CD4-positive, alpha-beta T cell treated with Interleukin-2 at 100 ng/mL for 4 hours (primary cell): ENCODE data around the gene PRICKLE1.
"Not testable (repeated sequence)": the region's sequence is repeated elsewhere in the genome, so short reads cannot be mapped to it uniquely, and the experiment has no call there.

Experiments used
- DNase-seq: peaks from one replicate; pipeline ENCODE4 v3.0.0-alpha.2; 2020; ENCODE audit warnings: low spot score

Gene PRICKLE1

GRCh38 chr12:42556917-42557316 is 32.6 kb downstream of the PRICKLE1 start:
- no peak for DNase-seq

- DNase-seq: no peak
Observed at GRCh38 chr12:42552822-42553221, 36.7 kb downstream of the PRICKLE1 start.

DNA sequence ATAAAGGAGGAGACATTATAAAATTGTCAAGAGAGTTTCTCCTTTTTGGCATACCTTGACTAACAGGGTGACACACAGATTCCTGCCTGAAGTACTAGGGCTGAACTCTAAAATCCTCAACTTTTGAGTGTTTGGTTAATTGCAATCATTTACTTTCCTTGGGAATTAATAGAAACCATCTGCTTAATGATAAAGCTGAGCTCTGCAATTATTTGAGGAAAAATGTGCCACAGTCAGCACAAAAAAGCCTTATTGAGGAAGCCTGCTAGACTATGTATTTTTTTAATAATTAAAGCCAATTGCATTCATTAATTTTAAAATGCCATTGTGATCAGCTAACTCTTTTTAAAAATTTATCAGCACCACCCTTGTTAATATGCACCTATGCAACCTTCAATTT is 38.7 kb downstream of the PRICKLE1 start:
- DNase-seq: no peak

GRCh38 chr12:42546709-42547108 is 42.8 kb downstream of the PRICKLE1 start:
- no peak for DNase-seq

DNA sequence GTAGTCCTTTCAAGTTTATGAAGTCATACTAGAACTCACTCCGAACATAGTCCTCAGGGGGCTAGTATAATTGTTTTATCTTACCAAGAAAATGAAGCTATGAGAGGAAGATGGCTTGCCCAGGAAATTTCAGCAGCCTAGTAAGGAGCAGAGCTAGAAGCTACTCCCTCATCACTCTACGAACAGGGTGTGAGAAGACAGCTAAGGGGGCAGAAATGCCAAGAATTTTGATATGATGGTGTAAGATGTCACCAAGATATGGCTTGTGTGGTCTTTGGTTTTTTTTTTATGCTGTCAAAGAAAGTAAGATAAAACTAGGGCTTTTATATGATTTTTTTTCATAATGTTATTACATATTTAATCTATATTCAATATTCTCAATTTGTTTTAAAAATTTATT is 47.6 kb downstream of the PRICKLE1 start:
- DNase-seq: no peak

DNA sequence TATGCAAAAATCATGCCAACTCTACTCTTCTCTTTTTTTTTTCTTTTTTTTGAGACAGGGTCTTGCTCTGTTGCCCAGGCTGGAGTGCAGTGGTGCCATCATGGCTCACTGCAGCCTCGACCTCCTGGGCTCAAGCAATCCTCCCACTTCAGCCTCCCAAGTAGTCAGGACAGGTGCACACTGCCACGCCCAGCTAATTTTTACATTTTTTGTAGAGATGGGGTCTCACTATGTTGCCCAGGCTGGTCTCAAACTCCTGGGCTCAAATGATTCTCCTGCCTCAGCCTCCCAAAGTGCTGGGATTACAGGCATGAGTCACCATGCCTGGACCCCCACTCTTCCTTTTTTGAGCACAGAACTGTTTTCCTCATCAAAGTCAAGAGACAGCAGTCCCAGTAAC is 48.2 kb downstream of the PRICKLE1 start:
- DNase-seq: not testable (repeated sequence)

DNA sequence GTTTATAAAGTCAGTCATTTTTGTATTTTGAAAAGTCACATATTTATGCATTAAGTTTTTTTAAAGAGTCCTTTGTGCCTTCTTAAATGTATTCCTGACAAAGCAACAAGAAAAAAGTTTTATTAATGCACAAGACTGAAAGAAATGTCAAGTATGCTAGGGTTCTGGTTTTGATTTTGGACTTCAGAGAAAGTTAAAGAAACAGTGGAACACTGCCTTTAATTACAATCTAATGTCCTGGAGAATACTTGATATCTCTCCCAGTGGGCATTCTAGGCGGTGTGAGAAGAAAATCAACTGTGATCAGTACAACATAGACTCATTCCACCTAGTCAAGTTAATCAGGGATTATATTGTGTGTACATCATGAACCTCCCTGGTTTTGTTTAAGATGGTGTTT is 49.9 kb downstream of the PRICKLE1 start:
- no peak for DNase-seq

GRCh38 chr12:42538203-42538602 is 51.3 kb downstream of the PRICKLE1 start:
- DNase-seq: no peak

- no peak for DNase-seq
Observed at GRCh38 chr12:42534184-42534838, 55.2 kb downstream of the PRICKLE1 start.

- no peak for DNase-seq
Observed at GRCh38 chr12:42530284-42530683, 59.3 kb downstream of the PRICKLE1 start.

DNA sequence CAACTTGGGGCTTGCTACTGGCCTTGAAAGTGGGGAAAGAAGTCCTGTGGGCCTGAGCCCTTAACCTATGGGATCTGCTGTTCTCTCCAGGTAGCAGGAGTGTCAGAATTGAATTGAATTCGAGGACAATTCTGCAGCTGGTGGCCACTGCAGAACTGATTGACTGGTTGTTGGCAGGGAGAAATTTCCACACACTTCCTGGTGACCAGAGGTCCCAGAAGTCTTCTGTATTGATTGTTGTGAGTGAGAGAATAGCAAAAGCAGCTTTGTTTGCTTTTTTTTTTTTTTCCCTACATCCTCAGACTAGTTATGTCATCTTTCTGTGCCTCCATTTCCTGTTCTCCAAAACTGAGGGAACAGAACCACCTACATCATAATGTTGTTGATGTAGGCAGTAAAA is 64.1 kb downstream of the PRICKLE1 start:
- no peak for DNase-seq

- no peak for DNase-seq
Observed at GRCh38 chr12:42524716-42525115, 64.8 kb downstream of the PRICKLE1 start.

DNA sequence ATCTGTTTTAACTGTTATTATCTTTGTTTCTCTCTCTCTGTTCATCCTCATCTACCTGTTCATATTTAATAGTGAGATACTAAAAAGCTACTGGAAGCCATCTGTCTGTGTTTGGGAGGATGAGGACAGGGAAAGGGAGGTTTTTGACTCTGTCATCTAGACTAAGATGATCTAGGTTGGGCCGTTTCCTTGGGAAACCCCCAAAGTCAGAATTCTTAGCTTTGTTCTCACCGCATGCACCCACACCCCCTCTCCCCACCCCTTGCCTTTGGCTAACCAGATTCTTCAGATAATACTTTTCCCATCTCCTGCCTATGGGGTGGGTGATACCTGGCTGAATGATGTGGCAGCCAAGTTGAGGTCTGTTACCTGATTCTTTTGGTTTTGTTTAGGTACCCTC is 73.0 kb downstream of the PRICKLE1 start:
- DNase-seq: no peak

GRCh38 chr12:42511656-42512055 is 77.9 kb downstream of the PRICKLE1 start:
- no peak for DNase-seq

- no peak for DNase-seq
Observed at GRCh38 chr12:42510823-42511222, 78.7 kb downstream of the PRICKLE1 start.

DNA sequence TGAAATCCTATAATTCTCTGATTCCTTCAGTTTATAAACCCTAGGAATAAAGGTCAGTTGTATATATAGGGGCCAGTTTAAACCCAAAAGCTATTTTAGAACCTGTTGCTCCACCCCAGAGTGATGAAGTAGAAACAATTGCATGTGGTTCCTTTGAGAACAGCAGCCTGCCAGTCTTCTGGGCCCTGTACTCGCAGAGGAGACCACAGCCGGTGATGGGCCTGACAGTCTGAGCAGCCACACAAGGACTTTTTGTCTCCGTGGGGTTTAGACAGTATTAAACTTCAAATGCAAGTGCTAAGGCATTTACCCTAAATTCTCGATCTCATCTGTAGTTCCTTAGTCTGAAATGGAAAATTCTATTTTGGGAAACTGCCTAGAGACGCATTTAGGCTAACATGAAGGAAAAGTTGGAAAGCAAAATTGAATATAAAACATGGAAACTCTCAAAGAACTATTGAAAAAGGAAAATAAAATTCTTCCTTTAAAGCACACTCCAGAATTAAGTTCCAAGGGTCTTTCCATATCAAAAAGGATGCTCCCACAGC is 80.6 kb downstream of the PRICKLE1 start:
- DNase-seq: no peak

- DNase-seq: no peak
Observed at GRCh38 chr12:42507565-42507964, 82.0 kb downstream of the PRICKLE1 start.

GRCh38 chr12:42507081-42507480 is 82.5 kb downstream of the PRICKLE1 start:
- no peak for DNase-seq

DNA sequence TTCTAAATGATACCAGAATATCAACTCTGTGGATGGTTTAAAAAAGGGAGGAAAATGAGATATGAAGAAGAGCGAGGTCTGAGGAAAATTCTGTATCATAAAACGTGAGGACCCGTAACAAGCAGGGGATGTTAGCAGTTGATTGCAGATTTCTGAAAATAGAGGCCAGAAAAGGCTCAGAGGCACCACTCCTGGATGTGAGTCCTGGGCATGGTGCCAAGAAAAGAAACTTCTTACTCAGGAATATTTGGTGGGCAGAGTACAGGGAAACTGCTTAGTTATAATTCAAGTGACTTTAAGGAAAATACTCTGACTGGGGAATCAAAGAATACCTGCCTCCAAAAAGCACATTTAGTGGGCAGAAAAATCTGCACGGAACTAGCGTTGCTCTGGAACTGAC is 85.5 kb downstream of the PRICKLE1 start:
- DNase-seq: no peak

GRCh38 chr12:42502682-42503081 is 86.9 kb downstream of the PRICKLE1 start:
- DNase-seq: no peak

DNA sequence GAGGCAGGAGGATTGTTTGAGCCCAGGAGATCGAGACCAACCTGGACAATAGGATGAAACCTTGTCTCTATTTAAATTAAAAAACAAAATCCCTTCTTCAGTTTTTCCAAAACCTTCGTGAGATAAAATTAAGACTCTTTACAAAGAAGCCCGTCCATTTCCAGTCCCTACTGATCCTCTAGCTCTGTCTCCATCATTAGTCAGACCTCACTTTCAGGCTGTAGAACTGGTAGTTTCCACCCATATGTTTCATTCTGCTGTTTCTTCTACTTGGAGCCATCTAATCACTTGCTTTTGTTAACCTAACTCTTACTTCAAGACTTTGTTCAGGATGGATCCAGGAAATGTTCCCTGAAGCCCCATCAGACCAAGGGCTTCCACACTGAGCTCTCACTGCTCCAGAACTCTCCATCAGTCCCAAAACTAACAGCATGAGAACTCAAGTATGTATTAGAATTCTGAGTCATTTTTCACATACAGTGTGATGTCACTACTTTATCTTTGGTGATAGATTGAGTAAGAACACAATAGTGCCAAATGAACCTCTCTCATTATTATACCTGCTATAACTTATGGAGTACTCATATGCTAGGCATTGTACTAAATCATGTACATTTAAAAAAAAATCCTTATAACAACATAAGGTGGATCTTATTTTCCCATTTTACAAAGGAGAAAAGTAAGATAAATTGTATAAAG is 90.8 kb downstream of the PRICKLE1 start:
- DNase-seq: no peak

- DNase-seq: no peak
Observed at GRCh38 chr12:42496886-42497285, 92.7 kb downstream of the PRICKLE1 start.

GRCh38 chr12:42495244-42495643 is 94.3 kb downstream of the PRICKLE1 start:
- no peak for DNase-seq

DNA sequence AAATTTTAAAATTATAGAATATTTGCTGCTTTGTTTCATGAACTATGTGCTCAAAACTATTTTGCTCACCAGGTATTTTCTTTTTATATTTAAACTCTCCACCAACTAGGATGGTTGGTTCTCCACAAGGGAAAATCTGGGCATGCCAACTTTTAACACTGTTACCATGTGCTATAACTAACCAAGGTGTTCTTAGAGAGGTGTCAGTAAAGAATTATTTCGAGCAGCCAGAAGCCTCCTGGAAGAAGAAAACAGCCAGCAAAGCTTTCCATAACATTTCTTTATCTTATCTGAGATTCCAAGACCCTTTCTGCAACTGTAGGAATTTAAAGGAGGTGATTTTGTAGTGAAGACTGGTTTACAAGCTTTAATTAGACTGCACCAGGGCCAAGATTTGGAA is 97.3 kb downstream of the PRICKLE1 start:
- no peak for DNase-seq
